Umbilical cord (tissue), 2 donors: ENCODE measurements around the gene RAB31. TPM values are rescaled to one million over a fixed set of nuclear protein-coding genes. Genes with fewer than 3 reads are reported as not detected.
A peak's percentile ranks its signal among the peaks of the same experiment; 100 is the strongest.

ENCODE experiments used
- DNase-seq: peaks from one replicate; pipeline ENCODE4 v3.0.0-alpha.2; 2015; ENCODE audit warnings: low spot score
- total RNA-seq: library from RNA; depleted of rRNA; stranded (reverse); fragments of >200 nt; gene quantifications from one replicate; pipeline ENCODE4 v1.2.3, GENCODE V29; 2014; ENCODE audit warnings: low replicate concordance; ENCODE audit not compliant: insufficient read depth

RAB31 gene
- total RNA-seq, 1 donor from 2014 or later: 41.7 TPM

DNA sequence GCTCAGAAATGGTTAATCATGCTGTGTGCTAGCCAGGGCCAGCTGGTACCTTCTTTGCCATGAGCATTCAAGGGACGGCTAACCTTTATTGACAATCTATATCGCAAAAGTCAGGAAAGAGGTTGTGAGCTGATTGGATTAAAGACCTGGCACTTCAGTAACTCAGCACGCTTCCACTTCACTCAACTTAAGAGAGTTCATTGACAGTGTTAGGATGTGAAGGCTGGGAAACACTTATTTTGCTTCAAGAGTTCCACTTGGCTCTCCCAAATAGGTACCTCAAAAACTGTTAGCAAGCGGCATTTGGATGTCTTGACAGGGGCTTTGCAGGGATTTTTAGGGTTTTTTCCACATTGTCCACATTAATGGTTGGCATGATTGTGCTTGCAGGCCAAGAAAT is 152.6 kb downstream of the RAB31 start:
- no peak for DNase-seq

DNA sequence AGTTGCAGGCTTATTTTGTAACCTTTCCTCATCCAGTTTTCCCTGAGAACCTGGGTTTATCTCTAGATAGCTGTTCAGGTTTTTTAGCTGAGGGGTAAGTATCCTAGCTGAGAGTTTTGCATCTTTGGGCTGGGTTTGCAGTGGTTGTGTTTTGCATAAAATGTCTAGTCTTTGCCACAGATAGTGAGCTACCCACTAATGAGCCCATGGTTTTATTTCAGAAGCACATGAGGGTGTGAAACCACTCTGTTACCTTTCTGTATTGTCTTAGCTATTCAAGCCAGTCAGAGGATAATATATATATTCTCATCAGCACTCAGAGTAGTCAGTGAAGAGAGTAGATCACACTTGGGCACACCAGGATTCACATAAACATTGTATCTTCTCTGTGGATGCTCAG is 153.1 kb downstream of the RAB31 start:
- no peak for DNase-seq

DNA sequence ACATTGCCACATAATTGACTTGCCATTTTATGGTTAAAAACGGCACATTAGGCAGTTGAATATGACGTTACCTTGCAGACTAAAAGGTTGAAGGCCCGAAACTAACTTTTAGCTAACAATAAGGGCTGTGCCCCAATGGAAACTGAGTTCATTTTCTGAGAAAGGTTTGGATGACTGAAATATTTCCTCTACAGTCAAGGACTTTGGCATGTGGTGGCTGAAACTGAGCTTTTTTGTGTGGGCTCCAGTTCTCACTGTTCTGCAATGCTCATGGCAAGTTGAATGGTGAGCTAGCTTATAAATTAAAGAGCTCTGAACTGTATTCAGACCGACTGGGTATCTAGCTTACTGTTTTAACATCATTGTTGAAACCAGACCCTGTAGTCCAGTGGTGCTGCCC is 153.8 kb downstream of the RAB31 start:
- no peak for DNase-seq

GRCh38 chr18:9862686-9863085 is 154.6 kb downstream of the RAB31 start:
- DNase-seq: no peak

GRCh38 chr18:9863282-9863681 is 155.2 kb downstream of the RAB31 start:
- DNase-seq: no peak

DNA sequence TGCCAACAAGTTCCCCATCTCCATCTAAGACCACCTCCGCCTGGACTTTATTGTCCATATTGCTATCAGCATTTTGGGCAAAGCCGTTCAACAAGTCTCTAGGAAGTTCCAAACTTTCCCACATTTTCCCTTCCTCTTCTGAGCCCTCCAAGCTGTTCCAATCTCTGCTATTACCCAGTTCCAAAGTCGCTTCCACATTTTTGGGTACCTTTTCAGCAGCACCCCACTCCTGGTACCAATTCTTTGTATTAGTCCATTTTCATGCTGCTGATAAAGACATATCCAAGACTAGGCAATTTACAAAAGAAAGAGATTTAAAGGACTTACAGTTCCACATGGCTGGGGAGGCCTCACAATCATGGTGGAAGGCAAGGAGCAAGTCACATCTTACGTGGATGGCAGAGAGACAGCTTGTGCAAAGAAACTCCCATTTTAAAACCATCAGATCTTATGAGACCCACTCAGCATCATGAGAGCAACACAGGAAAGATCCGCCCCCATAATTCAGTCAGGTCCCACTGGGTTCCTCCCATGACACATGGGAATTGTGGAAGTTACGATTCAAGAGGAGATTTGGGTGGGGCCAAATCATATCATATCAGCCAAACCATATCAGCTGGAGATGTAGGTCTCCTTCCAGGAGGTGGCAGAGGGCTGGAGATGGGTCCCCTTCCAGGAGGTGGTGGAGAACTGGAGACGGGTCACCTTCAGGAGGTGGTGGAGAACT is 157.8 kb downstream of the RAB31 start:
- no peak for DNase-seq

- DNase-seq: no peak
Measured at GRCh38 chr18:9866627-9867026, 158.5 kb downstream of the RAB31 start.

- DNase-seq: no peak
Measured at GRCh38 chr18:9867071-9867594, 159.0 kb downstream of the RAB31 start.

DNA sequence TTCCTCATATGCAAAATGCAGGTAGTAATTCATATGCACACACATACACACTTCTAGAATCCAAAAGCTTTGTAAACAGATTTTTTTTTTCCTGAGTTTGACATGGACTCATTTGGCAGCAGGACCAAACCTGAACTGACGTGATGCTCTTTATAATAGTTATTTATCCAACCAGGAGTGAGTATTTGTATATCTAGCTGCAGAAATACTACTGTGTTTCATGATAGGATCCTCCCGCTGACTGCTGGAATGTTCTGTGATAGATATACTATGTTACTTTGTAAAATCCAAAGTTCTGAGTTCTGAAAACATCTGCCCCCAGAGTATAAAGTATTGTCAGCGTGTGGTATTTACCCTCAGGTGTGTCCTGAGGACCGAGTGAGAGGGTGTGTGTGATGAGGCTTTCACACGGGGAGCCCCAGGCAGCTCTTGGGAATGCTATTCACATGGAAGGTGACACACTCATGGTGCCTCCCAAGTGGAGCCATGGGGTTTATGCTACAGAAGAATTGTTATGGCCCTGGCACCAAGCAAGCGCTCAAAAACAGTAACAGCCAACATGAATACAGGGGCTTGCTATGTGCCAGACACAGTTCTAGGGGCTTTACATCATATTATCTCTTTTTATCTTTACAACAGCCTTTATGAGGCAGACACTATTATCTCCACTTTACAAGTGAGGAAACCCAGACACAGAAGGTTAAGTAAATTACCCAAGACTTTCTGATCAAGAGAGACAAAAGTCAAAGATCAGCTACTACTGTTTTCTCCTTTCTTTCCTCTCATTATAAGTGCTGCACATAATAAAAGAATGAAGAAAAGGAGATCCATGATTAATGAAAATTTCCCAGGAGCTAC is 161.0 kb downstream of the RAB31 start:
- peak; percentile 78 for DNase-seq

GRCh38 chr18:9869715-9870430 is 161.8 kb downstream of the RAB31 start:
- peak; percentile 64 for DNase-seq

DNA sequence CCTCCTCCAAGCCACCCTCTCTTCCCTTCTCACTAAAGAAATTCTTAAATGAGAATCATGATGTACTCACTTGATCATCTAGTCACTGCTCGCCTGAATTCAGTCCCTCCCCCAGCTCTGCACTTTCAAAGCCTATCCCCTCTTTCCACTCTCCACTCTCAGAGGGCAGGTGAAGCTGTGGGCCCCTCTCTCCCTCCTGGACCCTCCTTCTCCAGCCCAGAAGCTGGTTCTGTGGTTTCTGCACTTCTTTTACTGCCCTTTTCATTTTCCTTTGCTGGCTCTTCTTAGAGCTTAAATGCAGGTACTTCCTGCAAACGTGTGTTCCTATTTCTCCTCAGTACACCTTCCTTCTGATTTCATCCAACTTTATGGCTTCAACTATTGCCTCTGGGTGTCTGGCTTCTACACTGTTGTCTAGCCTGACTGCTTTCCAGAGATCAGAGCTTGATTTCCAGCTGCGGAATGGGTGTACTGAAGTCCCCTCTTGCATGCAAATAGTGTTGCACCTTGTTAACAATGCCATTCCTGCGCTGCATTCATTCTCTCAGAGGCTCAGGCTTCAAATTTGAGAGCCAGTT is 162.4 kb downstream of the RAB31 start:
- no peak for DNase-seq

- DNase-seq: no peak
Measured at GRCh38 chr18:9871244-9871746, 163.2 kb downstream of the RAB31 start.

GRCh38 chr18:9872823-9873222 is 164.7 kb downstream of the RAB31 start:
- DNase-seq: no peak

DNA sequence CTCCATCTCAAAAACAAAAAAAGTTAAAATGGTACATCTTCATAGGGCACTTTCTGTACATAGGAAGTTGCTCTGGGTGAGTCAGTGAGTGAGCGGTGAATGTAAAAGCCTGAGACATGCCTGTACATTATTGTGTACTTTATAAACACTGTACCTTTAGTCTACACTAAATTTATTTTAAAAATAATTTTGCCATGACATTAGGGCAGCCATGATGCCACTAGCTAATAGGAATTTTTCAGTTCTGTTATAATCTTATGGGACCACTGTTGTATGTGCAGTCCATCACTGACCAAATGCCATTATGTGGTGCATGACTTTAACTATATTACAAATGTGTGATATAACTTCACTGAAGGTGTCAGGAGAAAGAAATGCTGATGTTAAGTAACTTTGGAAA is 166.6 kb downstream of the RAB31 start:
- no peak for DNase-seq

DNA sequence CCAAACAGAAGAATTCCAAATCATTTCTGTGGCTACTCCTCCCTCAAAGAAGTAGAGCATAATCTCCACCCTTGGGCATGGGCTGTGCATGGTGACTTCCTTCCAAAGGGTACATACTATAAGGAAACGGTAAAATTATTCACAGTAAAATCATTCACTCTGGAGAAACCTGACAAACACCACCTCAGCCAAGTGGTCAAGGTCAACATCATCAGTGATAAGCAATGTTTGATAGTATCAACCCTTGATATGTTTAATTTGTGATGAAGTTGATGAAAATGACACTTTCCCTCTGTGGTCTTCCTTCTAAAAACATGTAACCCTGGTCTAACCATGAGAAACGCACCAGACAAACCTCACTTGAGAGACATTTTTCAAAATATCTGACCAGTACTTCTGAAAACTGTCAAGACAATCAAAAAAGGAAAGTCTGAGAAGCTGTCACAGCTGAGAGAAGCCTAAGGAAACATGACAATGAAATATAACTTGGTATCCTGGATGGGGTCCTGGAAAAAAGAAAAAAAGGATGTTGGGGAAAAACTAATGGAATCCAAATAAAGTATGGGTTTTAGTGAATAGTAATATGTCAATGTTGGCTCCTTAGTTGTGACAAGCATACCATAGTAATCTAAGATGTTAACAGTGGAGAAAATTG is 168.2 kb downstream of the RAB31 start:
- no peak for DNase-seq

DNA sequence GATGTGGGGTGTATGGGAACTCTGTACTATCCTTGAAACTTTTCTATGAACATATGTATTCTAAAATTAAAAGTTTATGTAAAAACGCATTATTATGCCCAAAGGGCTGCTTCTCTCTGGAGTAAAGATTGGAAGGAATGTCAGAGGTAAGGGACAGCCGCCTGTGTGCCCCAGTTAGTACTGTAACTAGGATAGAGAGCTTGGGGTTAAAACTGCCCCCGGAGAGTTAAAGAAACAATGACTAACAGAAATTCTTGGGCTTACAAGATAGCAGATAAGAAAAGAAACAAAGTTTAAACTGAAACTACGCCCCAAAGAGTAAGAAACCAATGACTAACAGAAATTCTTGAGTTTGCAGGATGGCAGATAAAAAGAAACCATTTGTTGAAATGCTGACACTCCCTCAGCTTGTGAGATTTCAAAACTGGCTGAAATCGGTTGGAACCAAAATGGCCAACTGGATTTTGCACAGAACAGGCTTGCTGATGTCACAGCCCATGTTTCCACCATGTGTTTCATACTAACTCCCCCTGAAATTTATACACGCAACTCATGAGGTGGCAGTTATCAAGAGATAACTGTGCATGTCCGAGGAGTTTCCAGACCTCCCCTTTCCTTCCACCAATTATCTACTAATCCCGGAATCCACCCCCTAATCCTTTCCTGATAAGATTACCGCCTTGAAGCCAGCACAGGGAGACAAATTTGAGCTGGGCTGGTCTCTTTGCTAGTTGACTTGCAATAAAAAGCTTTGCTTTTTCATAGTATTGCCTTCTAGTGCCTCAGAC is 169.0 kb downstream of the RAB31 start:
- peak; percentile 97 for DNase-seq

- no peak for DNase-seq
Measured at GRCh38 chr18:9877655-9878014, 169.5 kb downstream of the RAB31 start.

GRCh38 chr18:9878095-9878494 is 170.0 kb downstream of the RAB31 start:
- DNase-seq: no peak

- DNase-seq: no peak
Measured at GRCh38 chr18:9878783-9879242, 170.7 kb downstream of the RAB31 start.

DNA sequence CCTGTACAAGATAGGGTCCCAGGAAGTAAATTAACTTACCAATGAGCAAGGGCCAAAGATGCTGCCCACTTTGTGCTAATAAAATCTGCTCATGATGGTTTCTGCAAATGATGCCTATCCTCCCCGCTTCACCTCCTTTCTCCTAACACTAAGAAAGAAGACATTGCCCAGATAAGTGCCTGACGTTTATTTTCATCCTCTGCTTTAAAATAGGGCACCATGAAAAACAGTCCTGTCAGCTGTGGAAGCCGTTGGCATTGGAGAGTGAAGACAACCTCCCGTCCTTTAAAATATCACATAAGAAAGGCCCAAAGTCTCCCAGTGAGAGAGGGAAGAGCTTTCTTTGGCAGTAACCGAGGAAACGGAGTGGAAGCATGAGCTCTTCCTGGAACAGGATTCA is 176.0 kb downstream of the RAB31 start:
- no peak for DNase-seq
